ENCODE data around the gene PADI1.

PADI1 gene

DNA sequence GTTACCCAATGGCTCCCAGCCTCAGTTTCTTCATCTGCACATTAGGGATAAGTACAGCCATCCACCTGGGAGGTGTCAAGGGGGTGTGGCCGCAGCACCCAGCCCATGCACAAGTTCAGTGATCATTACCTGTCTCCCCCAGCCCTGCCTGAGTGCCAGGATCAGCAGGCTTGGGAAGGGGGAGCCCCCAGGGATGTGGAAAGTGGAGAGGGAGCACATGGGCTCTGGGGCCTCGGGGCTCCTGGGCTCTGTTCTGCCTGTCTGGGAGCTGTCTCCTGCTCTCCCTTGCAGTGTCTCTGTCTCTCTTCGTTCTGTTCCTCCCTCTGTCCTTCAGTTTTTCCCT lies 10.8 kb upstream of the PADI1 start:
- ATAC-seq (ENCODE audit: insufficient read depth, low read depth) (no peak), DNase-seq (no peak)
- Histone ChIP-seq H3K9ac (ENCODE audit: low read depth, low read length) (no peak overlapping the region), H3K27me3 (ENCODE audit: insufficient read depth, low read length, poor library complexity) (peaks cover 6% of the 10 kb centered on the region), H3K4me3 (ENCODE audit: low read depth in 1 of 2, low read length in 2 of 2) (no peak overlapping the region), H2AFZ (ENCODE audit: low read depth, low read length) (no peak overlapping the region), H3K4me2 (ENCODE audit: insufficient read depth, low read length) (no peak overlapping the region), H3K4me1 (ENCODE audit: insufficient read depth, low read length) (no peaks in the 10 kb centered on the region), H4K20me1 (ENCODE audit: insufficient read depth, low read length) (no peaks in the 10 kb centered on the region), H3K27ac (ENCODE audit: low read length) (no peak overlapping the region), H3K36me3 (ENCODE audit: insufficient read depth, low read length) (no peaks in the 10 kb centered on the region), H3K9me3 (ENCODE audit: insufficient read depth, low read length, severe bottlenecking) (peaks cover under 1% of the 10 kb centered on the region), H3K79me2 (ENCODE audit: insufficient read depth, low read length) (no peaks in the 10 kb centered on the region)
- TF ChIP-seq, protein P1, sequence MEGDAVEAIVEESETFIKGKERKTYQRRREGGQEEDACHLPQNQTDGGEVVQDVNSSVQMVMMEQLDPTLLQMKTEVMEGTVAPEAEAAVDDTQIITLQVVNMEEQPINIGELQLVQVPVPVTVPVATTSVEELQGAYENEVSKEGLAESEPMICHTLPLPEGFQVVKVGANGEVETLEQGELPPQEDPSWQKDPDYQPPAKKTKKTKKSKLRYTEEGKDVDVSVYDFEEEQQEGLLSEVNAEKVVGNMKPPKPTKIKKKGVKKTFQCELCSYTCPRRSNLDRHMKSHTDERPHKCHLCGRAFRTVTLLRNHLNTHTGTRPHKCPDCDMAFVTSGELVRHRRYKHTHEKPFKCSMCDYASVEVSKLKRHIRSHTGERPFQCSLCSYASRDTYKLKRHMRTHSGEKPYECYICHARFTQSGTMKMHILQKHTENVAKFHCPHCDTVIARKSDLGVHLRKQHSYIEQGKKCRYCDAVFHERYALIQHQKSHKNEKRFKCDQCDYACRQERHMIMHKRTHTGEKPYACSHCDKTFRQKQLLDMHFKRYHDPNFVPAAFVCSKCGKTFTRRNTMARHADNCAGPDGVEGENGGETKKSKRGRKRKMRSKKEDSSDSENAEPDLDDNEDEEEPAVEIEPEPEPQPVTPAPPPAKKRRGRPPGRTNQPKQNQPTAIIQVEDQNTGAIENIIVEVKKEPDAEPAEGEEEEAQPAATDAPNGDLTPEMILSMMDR (IDR thresholded peaks at IDR 0.05; ENCODE audit: borderline replicate concordance, extremely low read depth, low read length, poor library complexity, severe bottlenecking): no peak
- no peak for TF ChIP-seq EZH2 (IDR thresholded peaks at IDR 0.05; ENCODE audit: borderline replicate concordance, low read depth, low read length, severe bottlenecking)

DNA sequence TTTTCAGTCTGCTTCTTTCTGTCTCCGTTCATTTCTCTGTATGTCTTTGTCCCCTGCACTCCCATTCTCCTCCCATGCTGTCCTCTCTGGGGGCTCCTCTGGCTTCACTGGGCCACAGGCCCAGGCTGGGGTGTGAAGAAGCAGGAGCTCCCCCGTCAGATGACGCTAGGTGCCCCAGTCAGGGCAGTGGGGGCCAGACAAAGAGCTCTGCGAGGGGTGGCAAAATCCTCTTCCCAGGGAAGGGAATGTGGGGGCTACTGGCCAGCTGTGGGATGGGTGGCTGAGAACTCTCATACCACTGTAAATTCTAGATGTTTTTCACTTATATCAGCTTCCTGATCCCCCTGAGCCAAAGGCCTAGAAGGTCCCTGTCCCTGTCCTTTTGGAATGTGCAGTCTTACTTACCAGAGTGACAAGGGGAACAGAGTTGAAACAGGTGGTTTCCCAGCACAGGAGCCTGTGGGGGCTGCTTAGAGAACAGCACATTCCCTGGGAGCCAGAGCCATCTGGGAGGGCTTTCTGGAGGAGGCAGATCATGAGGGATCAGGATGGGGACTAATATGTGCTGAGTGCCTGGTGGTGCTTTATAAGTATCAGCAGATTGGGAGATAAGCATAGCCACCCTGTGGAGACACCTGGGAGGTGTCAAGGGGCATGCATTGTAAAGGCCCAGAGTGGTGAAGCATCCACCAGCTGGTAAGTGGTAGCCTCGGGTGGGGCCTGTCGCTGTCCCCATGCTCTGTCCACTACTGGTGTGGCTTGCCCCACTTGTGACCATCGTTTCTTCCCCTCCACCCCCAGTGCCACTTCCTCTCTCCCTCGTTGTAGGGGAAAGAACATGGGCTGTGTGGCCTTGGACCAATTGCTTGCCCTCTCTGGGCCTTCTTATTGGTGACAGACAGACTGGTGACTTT lies 10.1 kb upstream of the PADI1 start:
- Histone ChIP-seq H3K4me3 (ENCODE audit: low read depth in 1 of 2, low read length in 2 of 2) (no peak overlapping the region), H3K27ac (ENCODE audit: low read length) (no peak overlapping the region), H3K4me1 (ENCODE audit: insufficient read depth, low read length) (no peaks in the 10 kb centered on the region), H3K4me2 (ENCODE audit: insufficient read depth, low read length) (no peak overlapping the region), H2AFZ (ENCODE audit: low read depth, low read length) (no peak overlapping the region), H3K9me3 (ENCODE audit: insufficient read depth, low read length, severe bottlenecking) (no peaks in the 10 kb centered on the region), H4K20me1 (ENCODE audit: insufficient read depth, low read length) (no peaks in the 10 kb centered on the region), H3K27me3 (ENCODE audit: insufficient read depth, low read length, poor library complexity) (peaks cover 6% of the 10 kb centered on the region), H3K79me2 (ENCODE audit: insufficient read depth, low read length) (no peaks in the 10 kb centered on the region), H3K36me3 (ENCODE audit: insufficient read depth, low read length) (no peaks in the 10 kb centered on the region), H3K9ac (ENCODE audit: low read depth, low read length) (no peak overlapping the region)
- no peak for ATAC-seq (ENCODE audit: insufficient read depth, low read depth)
- DNase-seq: no peak
- no peak for TF ChIP-seq EZH2 (IDR thresholded peaks at IDR 0.05; ENCODE audit: borderline replicate concordance, low read depth, low read length, severe bottlenecking)
- TF ChIP-seq, protein P1 (IDR thresholded peaks at IDR 0.05; ENCODE audit: borderline replicate concordance, extremely low read depth, low read length, poor library complexity, severe bottlenecking): no peak

DNA sequence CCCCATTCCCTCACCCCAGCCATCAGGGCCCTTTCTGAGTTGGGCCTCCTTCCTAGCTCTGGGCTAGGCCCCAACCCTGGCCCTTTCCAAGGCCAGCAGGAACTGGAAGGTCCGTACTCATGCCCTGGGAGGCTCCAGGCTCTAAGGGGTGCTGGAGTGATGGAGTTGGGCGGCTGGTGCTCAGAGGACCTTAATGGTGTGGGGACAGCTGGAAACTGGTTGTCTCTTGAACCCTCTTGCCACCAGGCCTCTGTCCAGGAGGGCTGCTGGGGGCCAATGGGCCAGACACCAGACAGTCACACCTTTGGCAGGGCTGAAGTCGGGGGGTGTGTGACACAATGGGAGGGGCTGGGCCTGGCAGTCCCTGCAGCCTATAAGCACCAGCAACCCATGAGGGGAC lies 9.2 kb upstream of the PADI1 start:
- no peaks in the 10 kb centered on the region for H3K9me3 ChIP-seq (ENCODE audit: insufficient read depth, low read length, severe bottlenecking)
- H3K9ac ChIP-seq (ENCODE audit: low read depth, low read length): no peak overlapping the region
- DNase-seq (no peak), ATAC-seq (ENCODE audit: insufficient read depth, low read depth) (no peak)
- no peak overlapping the region for H3K4me2 ChIP-seq (ENCODE audit: insufficient read depth, low read length)
- no peaks in the 10 kb centered on the region for H3K36me3 ChIP-seq (ENCODE audit: insufficient read depth, low read length)
- no peaks in the 10 kb centered on the region for H3K4me1 ChIP-seq (ENCODE audit: insufficient read depth, low read length)
- no peaks in the 10 kb centered on the region for H4K20me1 ChIP-seq (ENCODE audit: insufficient read depth, low read length)
- no peak overlapping the region for H3K27ac ChIP-seq (ENCODE audit: low read length)
- no peaks in the 10 kb centered on the region for H3K79me2 ChIP-seq (ENCODE audit: insufficient read depth, low read length)
- no peak overlapping the region for H2AFZ ChIP-seq (ENCODE audit: low read depth, low read length)
- no peak overlapping the region for H3K4me3 ChIP-seq (ENCODE audit: low read depth in 1 of 2, low read length in 2 of 2)
- H3K27me3 ChIP-seq (ENCODE audit: insufficient read depth, low read length, poor library complexity): peaks cover 6% of the 10 kb centered on the region
- no peak for TF ChIP-seq EZH2 (IDR thresholded peaks at IDR 0.05; ENCODE audit: borderline replicate concordance, low read depth, low read length, severe bottlenecking)
- TF ChIP-seq, protein P1 (IDR thresholded peaks at IDR 0.05; ENCODE audit: borderline replicate concordance, extremely low read depth, low read length, poor library complexity, severe bottlenecking): no peak
